H1 (cell line): Measurements from ENCODE around the gene LARP6.

Experiments
- CREB1 ChIP-seq: IDR thresholded peaks from 2 replicates; pipeline ENCODE4 v1.6.1; 2012; ENCODE audit warnings: inconsistent platforms
- CTCF ChIP-seq, 3 experiments: IDR thresholded peaks; 1 replicate in 2 of 3; 2 replicates in 1 of 3; pipeline versions ENCODE4 v1.5.1 to v1.6.1; 2011; ENCODE audit warnings: low read length in 3 of 3, mild to moderate bottlenecking in 3 of 3, inconsistent platforms in 2 of 3, low read depth in 1 of 3, moderate library complexity in 1 of 3; ENCODE audit not compliant: insufficient read depth in 1 of 3; ENCODE audit errors: control extremely low read depth in 1 of 3
- POLR2A ChIP-seq, 2 experiments: IDR thresholded peaks; 1 replicate in 1 of 2; 2 replicates in 1 of 2; pipeline ENCODE4 v1.6.1; 2011; ENCODE audit warnings: low read depth in 2 of 2, low read length in 2 of 2, mild to moderate bottlenecking in 2 of 2; ENCODE audit errors: control extremely low read depth in 1 of 2
- RAD21 ChIP-seq, 2 experiments: IDR thresholded peaks in 1 of 2; conservative IDR thresholded peaks in 1 of 2; 2 replicates each; pipeline ENCODE4 v1.6.1; 2011; ENCODE audit warnings: low read depth in 2 of 2, low read length in 2 of 2, improper control_type of control experiment in 1 of 2, inconsistent platforms in 1 of 2, mild to moderate bottlenecking in 1 of 2, moderate library complexity in 1 of 2
- RBBP5 ChIP-seq: IDR thresholded peaks from 2 replicates; pipeline ENCODE4 v1.7.1; 2012; ENCODE audit warnings: low read depth, mild to moderate bottlenecking, inconsistent platforms, low read length, moderate library complexity, borderline replicate concordance

- TF ChIP-seq CTCF (IDR thresholded peaks at IDR 0.05; ENCODE audit: control extremely low read depth in 1 of 3, insufficient read depth in 1 of 3, low read depth in 1 of 3, low read length in 3 of 3): no peak
- no peak for TF ChIP-seq CREB1
- no peak for TF ChIP-seq POLR2A (IDR thresholded peaks at IDR 0.05; ENCODE audit: control extremely low read depth in 1 of 2, low read depth in 2 of 2, low read length in 2 of 2)
- no peak for TF ChIP-seq RBBP5
- no peak for TF ChIP-seq RAD21 (IDR thresholded peaks at IDR 0.05 in 1 of 2, conservative IDR thresholded peaks at IDR 0.05 in 1 of 2; ENCODE audit: low read depth in 2 of 2, low read length in 2 of 2)
Observed at GRCh38 chr15:70876011-70876410, 22.1 kb upstream of the LARP6 start.
